Lower leg skin (tissue), 3 donors: ENCODE results near the gene LRP5.

Experiments
- CTCF ChIP-seq, 3 donors: fragments of 450-650 bp; IDR thresholded peaks; one replicate each; pipeline ENCODE4 v1.5.1; 2016; ENCODE audit warnings: antibody characterized with exemption in 3 of 3, mild to moderate bottlenecking in 3 of 3, moderate library complexity in 2 of 3
- POLR2A ChIP-seq, 2 donors: fragments of 450-650 bp; IDR thresholded peaks; one replicate each; pipeline ENCODE4 v1.6.1; 2016 to 2017; ENCODE audit warnings: antibody characterized with exemption in 2 of 2, mild to moderate bottlenecking in 1 of 2, moderate library complexity in 1 of 2

GRCh38 chr11:68332186-68332585, 19.8 kb downstream of the LRP5 start:
- TF ChIP-seq CTCF (IDR thresholded peaks at IDR 0.05), result no peak
- no peak for TF ChIP-seq POLR2A (IDR thresholded peaks at IDR 0.05)
